Measurements from ENCODE around the gene IL34.

DNA sequence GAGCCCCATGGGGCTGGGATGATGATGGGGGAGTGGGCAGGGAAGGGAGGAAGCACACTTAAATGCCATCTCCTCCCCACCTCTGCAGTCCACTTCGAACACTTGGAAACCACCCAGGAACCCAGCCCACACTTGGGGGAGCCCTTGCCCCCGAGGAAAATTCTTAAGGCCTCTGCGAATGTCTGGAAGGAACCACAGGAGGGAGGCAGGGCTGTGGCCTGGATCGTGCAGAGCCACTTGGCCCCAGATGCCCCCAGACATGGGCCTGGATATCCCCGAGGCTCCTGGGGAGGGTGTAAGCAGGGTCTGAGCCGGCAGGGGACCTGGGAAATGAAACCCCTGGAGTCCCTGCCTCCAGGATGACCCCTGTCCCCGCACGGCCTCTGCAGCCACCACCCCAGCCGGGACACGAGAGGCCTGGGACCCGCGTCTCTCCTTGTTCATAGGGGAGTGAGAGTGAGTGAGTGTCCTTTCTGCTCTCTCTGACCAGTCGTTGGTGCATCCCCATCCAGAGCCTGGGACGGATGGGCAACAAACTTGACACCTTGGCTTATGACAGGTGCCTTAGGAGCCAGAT, 51.3 kb downstream of the IL34 start:
- no peak for TF ChIP-seq POLR2A (IDR thresholded peaks at IDR 0.05)
- TF ChIP-seq, protein P1, sequence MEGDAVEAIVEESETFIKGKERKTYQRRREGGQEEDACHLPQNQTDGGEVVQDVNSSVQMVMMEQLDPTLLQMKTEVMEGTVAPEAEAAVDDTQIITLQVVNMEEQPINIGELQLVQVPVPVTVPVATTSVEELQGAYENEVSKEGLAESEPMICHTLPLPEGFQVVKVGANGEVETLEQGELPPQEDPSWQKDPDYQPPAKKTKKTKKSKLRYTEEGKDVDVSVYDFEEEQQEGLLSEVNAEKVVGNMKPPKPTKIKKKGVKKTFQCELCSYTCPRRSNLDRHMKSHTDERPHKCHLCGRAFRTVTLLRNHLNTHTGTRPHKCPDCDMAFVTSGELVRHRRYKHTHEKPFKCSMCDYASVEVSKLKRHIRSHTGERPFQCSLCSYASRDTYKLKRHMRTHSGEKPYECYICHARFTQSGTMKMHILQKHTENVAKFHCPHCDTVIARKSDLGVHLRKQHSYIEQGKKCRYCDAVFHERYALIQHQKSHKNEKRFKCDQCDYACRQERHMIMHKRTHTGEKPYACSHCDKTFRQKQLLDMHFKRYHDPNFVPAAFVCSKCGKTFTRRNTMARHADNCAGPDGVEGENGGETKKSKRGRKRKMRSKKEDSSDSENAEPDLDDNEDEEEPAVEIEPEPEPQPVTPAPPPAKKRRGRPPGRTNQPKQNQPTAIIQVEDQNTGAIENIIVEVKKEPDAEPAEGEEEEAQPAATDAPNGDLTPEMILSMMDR (IDR thresholded peaks at IDR 0.05), result no peak
